Renal cortex interstitium (tissue), 11 donors: ENCODE measurements around the gene BNC2. TPM values are rescaled to one million over a fixed set of nuclear protein-coding genes. Genes with fewer than 3 reads are reported as not detected.
"Not testable (repeated sequence)": the region's sequence is repeated elsewhere in the genome, so short reads cannot be mapped to it uniquely, and the experiment has no call there.

Source experiments
- DNase-seq, 11 donors: peaks; one replicate each; pipeline ENCODE4 v3.0.0-alpha.2; 2013; ENCODE audit warnings: low read depth in 9 of 11, low spot score in 4 of 11; ENCODE audit errors: extremely low read depth in 1 of 11
- polyA plus RNA-seq, 3 donors: library from polyadenylated mRNA; unstranded; fragments of 120-200 nt; gene quantifications; one replicate each; pipeline ENCODE4 v1.2.1, GENCODE V29; 2013; ENCODE audit not compliant: insufficient read length in 3 of 3

BNC2 gene
- polyA plus RNA-seq, 3 donors: 8.9 to 10.2 (median 9.8) TPM

GRCh38 chr9:16509997-16510396, 360.5 kb downstream of the BNC2 start:
- no peak for DNase-seq

GRCh38 chr9:16505199-16505598, 365.3 kb downstream of the BNC2 start:
- no peak for DNase-seq

- DNase-seq: no peak
Observed at GRCh38 chr9:16501726-16502125, 368.7 kb downstream of the BNC2 start.

GRCh38 chr9:16501141-16501540, 369.3 kb downstream of the BNC2 start:
- no peak for DNase-seq

GRCh38 chr9:16500386-16500785, 370.1 kb downstream of the BNC2 start:
- no peak for DNase-seq

GRCh38 chr9:16499892-16500291, 370.6 kb downstream of the BNC2 start:
- no peak for DNase-seq

- DNase-seq: no peak
Observed at GRCh38 chr9:16496908-16497307, 373.6 kb downstream of the BNC2 start.

- DNase-seq: no peak
Observed at GRCh38 chr9:16487915-16488314, 382.6 kb downstream of the BNC2 start.

GRCh38 chr9:16485575-16486321, 384.7 kb downstream of the BNC2 start:
- no peak for DNase-seq

GRCh38 chr9:16485160-16485559, 385.3 kb downstream of the BNC2 start:
- no peak for DNase-seq

GRCh38 chr9:16484744-16485143, 385.7 kb downstream of the BNC2 start:
- no peak for DNase-seq

GRCh38 chr9:16484180-16484579, 386.3 kb downstream of the BNC2 start:
- no peak for DNase-seq

GRCh38 chr9:16482764-16483163, 387.7 kb downstream of the BNC2 start:
- DNase-seq: no peak

GRCh38 chr9:16480584-16480983, 389.9 kb downstream of the BNC2 start:
- not testable (repeated sequence) for DNase-seq

GRCh38 chr9:16475996-16476395, 394.5 kb downstream of the BNC2 start:
- DNase-seq: no peak

- DNase-seq: no peak
Observed at GRCh38 chr9:16475257-16475656, 395.2 kb downstream of the BNC2 start.

- DNase-seq: no peak
Observed at GRCh38 chr9:16469184-16469583, 401.3 kb downstream of the BNC2 start.

GRCh38 chr9:16461851-16462250, 408.6 kb downstream of the BNC2 start:
- no peak for DNase-seq

GRCh38 chr9:16461137-16461840, 409.2 kb downstream of the BNC2 start:
- DNase-seq: peak in 10 of 11 donors; percentile 12 to 51 (median 32)

- DNase-seq: no peak
Observed at GRCh38 chr9:16460696-16461095, 409.8 kb downstream of the BNC2 start.
